GM12892 (cell line): ENCODE results near the gene C1QTNF6.

Experiments used
- DNase-seq: peaks from one replicate; pipeline ENCODE4 v3.0.0; 2011; ENCODE audit not compliant: insufficient read length
- FAIRE-seq: peaks from 2 replicates; lab custom pipeline; 2011; peaks lifted over from hg19 to GRCh38; lab: Jason Lieb, UNC
- POLR2A ChIP-seq: IDR thresholded peaks from 2 replicates; pipeline ENCODE4 v1.6.1; 2011; ENCODE audit warnings: low read depth, low read length, control low read depth
- POLR2AphosphoS5 ChIP-seq: IDR thresholded peaks from 2 replicates; pipeline ENCODE4 v1.6.1; 2011; ENCODE audit warnings: low read depth, low read length, control low read depth
- TAF1 ChIP-seq: IDR thresholded peaks from 2 replicates; pipeline ENCODE4 v1.6.1; 2011; ENCODE audit warnings: low read depth, mild to moderate bottlenecking, control low read depth, low read length, borderline replicate concordance

Gene C1QTNF6

DNA sequence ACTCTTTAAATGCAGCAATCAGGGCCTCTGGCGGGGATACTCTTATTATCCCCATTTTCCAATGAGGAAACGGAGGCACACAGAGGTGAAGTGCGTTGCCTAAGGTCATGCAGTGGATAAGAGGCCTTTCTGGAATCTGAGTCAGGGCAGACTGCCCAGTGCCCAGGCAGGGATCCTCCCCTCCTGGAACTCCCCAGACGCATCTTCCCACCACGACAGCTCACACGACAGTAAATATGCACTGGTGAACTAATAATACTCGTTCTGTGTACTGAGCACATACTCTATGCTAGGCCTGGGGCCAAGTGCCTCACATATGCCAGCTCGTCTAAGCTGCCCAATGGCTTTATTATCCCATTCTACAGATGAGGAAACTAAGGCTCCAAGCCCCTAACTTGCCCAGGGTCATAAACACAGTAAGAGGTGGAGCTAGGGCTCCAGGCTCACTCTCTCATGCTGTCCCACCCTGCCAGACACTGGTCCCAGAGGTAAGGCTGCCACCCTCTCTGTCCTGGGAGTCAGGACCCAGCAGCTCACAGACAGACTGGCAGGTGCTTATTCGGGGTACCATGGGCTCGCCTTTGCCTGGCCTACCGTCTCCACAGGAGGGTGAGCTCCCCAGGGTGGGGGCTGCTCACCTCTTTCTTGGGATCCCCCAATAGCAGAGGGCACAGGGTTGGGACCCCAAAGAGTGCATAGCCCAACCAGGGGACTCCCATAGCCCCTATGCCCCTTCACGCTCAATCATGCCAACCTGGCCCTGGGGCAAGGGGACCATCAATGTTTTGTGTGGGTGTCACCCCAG lies 40.7 kb downstream of the C1QTNF6 start:
- DNase-seq: no peak
- no peak for TF ChIP-seq POLR2AphosphoS5
- no peak for TF ChIP-seq TAF1
- no peak for TF ChIP-seq POLR2A
- FAIRE-seq: peak; percentile 77

DNA sequence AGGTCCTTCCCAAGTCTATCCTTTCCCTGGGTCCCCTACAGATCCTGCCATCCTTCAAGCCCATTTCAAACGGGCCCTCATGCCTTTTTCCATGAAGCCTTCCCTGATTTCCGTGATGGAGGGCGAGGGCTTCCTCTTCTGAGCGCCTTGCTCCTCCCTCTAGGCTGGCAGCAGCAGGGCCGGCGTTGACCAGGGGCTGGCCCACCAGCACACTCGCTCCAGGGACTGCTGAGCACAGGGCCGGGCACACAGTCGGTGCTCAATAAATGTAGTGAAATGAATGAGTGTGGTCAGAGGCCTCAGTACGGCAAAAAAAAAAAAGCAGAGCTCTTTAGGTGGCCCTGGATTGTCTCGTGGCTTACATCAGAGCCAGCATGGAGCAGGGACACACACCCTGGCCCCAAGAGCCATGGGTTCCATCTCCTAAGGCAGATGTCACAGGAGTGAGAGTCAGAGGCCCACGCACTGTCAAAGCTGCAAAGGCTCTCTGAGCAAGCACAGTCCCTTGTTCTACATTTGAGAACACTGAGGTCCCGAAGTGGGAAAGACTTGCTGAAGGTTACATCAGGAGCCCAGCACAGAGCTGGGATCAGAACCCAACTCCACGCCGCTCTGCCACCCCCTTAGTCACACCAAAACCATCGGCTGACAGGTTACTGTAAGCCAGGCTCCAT lies 41.4 kb downstream of the C1QTNF6 start:
- FAIRE-seq (no peak), DNase-seq (no peak)
- TF ChIP-seq POLR2AphosphoS5 (no peak; the same call in 1 of the 2 replicates), POLR2A (no peak), TAF1 (no peak)

GRCh38 chr22:37146051-37146385 lies 42.0 kb downstream of the C1QTNF6 start:
- no peak for TF ChIP-seq POLR2A
- TF ChIP-seq TAF1: no peak
- DNase-seq: no peak
- FAIRE-seq: no peak

DNA sequence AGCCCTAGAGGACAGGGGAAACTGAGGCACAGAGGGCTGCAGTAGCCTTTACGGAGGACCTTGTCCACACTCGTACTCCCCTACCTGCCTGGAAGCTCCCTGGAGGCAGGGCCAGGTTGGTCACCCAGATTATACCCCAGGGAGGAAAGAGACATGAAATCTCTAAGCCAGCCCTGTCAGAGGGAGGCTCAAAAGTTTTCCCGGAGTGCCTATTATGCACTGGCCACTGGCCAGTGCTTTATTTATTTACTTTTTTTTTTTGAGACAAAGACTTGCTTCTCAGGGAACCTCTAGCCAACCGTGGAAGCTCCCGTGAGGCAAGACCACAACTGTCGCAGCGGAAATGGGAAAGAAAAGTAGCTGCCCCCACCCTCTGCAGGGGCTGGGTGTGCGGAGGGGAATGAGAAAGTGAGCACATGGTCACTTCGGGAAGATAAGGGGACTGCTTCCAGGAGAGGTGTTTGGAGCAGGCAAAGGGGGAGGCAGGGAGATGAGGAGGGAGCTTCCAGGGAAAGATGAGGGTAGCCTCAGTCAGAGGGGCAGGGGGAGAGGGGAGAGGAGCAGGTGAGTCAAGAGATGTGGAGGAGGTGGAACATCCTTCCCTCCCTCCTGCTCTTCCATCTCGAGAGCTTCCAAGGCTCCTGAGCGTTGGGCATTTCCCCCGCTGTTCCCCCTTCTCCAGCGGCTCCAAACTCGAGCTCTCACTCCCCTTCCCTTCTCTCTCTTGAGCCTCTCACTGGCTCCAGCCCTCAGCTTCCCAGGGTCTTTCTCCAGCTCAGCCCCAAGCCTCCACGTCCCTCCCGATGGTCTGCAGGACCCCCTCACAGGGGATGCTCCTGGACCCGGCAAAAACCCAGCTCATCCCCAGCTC lies 42.6 kb downstream of the C1QTNF6 start:
- DNase-seq (no peak), FAIRE-seq (no peak)
- TF ChIP-seq TAF1 (no peak), POLR2A (no peak), POLR2AphosphoS5 (no peak; the same call in 1 of the 2 replicates)

DNA sequence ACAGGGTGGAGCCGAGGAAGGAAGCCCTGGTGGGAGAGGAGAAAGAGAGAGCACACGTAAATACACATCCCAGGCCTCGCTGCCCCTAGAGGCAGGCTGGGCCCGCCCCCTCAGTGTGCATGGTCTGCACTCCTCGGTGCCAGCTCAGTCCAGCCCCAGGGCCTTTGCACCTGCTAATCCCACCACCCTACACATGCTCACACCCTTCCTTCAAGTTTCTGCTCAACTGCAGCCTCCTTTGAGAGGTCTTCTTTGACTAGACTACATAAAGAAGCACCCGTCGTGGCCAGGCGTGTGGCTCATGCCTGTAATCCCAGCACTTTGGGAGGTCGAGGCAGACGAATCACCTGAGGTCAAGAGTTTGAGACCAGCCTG lies 43.9 kb downstream of the C1QTNF6 start:
- DNase-seq: no peak
- no peak for FAIRE-seq
- TF ChIP-seq POLR2A (no peak), POLR2AphosphoS5 (no peak)

DNA sequence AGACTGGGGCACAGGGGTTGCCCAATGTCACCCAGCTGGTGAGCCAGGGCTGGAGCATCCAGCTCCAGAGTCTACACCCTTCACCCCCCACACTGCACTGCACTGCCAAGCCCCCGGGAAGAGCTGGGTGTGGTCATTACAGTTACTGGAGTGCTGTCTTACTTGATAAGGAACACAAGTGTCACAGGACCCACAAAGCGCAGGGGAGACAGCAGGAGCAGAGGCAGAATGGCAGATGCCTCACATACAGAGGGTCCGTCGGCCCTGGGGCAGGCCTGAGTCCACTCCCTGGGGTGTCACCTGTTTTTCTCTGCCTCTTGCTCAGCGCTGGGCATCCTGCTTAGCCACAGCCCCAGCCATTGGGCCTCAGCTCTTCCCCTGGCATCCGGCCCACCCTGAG lies 46.1 kb downstream of the C1QTNF6 start:
- no peak for DNase-seq
- TF ChIP-seq POLR2AphosphoS5 (no peak), TAF1 (no peak), POLR2A (no peak)

GRCh38 chr22:37141476-37141875 lies 46.6 kb downstream of the C1QTNF6 start:
- no peak for DNase-seq
- no peak for FAIRE-seq
- TF ChIP-seq TAF1: no peak

More for the DNA sequence above, 46.1 kb downstream of the C1QTNF6 start:
- FAIRE-seq: no peak

GRCh38 chr22:37140686-37141323 lies 47.2 kb downstream of the C1QTNF6 start:
- DNase-seq (no peak), FAIRE-seq (no peak)
- TF ChIP-seq POLR2AphosphoS5: no peak
- TF ChIP-seq TAF1: no peak
- TF ChIP-seq POLR2A: no peak

DNA sequence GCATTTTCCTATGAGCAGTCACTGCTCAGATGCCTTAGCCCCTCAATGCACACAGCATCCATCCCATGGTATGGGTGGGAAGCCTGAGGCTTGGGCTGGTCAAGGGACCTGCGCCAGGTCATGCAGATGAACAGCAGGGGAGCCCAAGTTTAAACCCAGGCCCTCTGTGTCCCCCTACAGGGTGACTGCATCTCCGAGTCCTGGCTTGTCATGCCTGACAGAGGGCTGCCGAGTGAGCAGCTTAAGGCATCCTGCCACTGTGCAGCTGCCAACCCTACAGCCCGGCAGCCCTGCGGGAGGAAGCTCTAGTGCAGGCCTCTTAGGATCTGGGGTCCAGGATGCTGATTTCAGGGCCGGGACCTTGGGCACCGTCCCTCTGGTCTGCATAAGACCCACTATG lies 48.3 kb downstream of the C1QTNF6 start:
- no peak for DNase-seq
- TF ChIP-seq TAF1: no peak
- TF ChIP-seq POLR2A: no peak
- TF ChIP-seq POLR2AphosphoS5: no peak
- peak; percentile 27 for FAIRE-seq

GRCh38 chr22:37138849-37139561 lies 49.0 kb downstream of the C1QTNF6 start:
- FAIRE-seq: peak; percentile 74
- no peak for TF ChIP-seq TAF1
- no peak; the same call in 1 of the 2 replicates for TF ChIP-seq POLR2AphosphoS5
- no peak for TF ChIP-seq POLR2A

More at GRCh38 chr22:37138849-37139561, 49.0 kb downstream of the C1QTNF6 start:
- DNase-seq: no peak
